GM21529 (cell line): ENCODE results near the gene SLC35B1.

Source experiments
- ATAC-seq: cut with Tn5 transposase; IDR thresholded peaks from one replicate; pipeline ENCODE4 v1.9.1; 2021; ENCODE audit not compliant: unreplicated experiment

The SLC35B1 gene

GRCh38 chr17:49700960-49701359 is 6.8 kb downstream of the SLC35B1 start:
- ATAC-seq = no peak

DNA sequence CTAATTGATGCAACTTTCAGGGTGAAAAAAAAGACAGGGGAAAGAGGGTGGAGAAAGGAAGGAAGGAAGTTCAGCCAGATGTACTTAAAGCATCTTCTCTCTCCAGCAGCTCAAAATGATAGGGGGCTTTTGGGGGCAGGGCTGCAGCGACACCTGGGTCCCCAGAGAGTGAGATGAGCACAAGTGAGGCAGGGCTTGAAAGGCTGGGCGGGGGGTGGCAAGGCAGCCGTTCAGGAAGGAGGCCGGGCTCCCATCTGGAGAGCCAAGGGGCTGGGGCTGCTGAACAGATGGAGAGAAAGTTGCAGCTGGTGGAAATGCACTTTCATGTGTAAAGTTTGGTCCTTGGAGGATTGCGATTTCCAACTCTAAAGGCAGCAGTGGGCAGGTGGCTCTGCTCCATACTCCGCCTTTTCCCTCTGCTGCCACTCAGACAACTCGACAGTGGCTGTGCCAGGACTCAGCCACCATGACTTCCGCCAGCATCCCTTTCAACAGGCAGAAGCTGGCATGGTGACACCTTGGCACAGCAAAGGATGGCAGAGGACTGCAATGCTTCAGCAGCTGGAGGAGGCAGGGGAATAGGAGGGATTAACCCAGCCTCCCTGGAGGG is 7.7 kb downstream of the SLC35B1 start:
- ATAC-seq = no peak

- no peak for ATAC-seq
These were observed 9.8 kb downstream of the SLC35B1 start for GRCh38 chr17:49698005-49698404.

GRCh38 chr17:49696233-49696761 is 11.5 kb downstream of the SLC35B1 start:
- peak; percentile 69 for ATAC-seq

DNA sequence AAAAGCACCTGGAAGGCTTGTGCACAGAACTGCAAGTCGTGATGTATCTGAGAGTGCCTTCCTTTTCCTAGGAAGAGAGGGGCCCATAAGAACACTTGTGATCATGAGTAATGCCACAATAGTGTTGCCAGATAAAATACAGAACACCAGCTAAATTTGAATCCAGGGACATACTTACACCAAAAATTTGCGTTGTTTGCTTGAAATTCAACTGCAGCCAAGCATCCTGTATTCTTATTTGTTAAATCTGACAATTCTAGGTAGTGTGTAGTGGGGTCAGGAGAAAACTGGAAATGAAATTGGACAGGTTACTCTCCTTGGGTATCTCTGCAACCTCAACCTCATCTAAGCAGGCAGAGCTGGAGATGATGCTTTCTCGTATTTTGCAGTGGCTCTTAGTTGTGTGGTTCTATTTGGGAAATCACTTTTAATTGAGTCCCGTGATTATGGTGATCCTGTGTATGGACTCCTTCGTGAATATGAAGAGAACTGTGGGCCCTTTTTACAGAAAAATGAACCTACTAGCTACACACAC is 12.0 kb downstream of the SLC35B1 start:
- ATAC-seq = no peak

DNA sequence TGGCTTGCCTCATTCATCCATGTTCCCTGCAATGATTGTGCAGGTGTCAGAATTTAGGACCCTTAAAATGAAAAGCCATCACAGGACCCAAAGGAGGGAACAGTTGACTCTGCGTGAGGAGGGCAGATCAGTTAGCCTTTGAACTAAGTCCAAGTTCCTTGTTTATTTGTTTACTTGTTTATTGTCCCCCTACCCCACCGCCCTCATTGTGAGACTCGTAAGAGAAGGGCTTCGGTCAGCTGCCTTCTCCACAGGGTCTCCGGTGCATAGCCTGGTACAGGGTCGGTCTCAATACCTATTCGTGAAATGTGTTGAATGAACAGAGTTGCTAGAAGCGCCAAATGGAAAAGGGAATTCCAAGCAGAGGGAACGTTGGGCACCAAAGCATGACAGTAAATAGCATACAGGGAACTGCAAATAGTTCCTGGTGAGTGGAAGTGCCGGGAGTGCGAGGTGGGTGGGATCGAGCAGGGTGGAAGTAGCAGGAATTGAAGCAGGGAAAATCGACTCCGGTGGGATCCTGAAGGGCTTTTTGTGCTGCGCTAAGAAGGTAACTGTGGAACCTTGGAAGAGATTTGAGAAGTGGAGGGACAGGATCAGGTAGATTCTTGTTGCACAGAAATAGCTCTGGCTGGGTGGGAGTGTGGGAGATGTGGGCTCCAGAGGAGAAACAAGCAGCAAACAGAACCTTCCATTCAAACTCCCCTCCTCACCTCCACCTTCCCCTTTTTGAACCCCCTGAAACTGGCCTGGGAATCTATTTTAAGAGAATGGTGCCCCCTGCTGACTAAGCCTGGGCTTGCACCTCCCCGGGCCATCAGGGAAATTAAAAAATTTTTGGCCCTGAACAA is 12.7 kb downstream of the SLC35B1 start:
- ATAC-seq = no peak

- no peak for ATAC-seq
These were observed 15.0 kb downstream of the SLC35B1 start for GRCh38 chr17:49692751-49693150.

DNA sequence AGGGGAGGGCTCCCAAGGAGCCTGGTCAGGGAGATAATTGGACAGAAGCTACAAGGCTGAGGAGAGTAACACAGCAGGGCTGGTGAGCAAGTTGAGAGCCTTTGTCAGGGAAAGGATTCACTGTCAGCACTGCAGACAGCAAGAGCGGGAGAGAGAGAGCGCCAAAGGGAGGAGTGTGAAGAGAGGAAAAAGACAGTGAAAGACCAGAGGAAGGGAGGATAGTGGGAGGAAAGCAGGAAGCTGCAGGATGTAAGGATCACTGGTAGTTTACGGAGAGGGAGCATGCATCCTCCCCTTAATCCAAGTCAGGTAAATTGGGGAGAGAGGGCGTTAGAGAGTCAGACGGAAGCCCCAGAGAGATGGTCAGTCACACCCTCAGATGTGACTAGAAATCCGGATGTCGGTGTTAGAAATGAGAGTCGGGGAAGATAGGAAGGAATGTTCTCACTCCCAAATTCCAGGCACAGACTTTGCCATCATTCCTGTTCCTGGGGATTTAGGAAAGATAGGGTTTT is 16.0 kb downstream of the SLC35B1 start:
- ATAC-seq = no peak

DNA sequence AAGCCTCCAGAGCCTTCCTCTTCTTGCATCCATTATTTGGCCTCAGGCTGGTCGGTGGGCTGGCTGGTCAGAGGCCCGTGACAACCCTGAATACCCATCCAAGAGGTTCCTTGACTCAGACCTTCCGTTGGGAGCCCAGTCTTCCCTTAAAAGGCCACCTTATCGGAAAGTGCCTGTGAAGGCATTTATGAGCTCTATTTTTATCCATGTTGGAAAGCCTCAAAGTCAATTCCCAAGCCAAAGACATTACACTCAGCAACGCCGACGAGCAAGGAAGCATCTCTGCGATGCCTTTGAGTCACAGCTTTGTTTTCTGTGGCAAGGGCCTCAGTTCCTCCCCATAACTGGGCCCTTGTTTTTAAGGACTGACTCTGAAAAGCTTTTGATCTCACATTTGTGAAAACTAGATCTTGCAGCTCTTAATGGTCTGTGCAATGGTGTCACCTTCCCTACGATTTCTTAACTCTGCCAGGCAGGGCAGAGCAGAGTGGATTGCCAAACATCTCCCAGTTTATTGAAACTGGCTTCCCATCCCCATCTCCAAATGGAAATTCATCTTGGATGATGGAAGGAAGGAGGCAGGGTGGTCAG is 16.6 kb downstream of the SLC35B1 start:
- no peak for ATAC-seq

DNA sequence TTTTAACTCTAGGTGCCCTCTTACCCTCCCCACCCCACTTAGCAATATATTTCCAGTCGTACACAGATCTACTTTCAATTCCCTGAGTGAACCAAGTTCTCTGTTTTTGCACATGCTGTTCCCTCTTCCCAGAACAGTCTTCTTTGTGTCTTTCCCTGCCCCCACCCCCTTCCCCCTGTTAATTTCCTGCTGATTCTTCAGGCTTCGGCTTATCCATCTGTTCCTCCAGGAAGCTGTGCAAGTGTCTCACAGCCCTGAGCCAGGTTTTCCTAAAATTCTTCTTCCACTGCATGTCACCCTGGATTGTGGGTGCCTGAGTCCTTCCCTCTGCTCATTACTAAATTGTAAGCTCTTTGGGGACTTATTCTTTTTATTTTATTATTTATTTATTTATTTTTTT is 17.5 kb downstream of the SLC35B1 start:
- no peak for ATAC-seq

GRCh38 chr17:49688848-49689247 is 18.9 kb downstream of the SLC35B1 start:
- ATAC-seq = no peak

GRCh38 chr17:49687878-49688491 is 19.8 kb downstream of the SLC35B1 start:
- ATAC-seq = no peak

DNA sequence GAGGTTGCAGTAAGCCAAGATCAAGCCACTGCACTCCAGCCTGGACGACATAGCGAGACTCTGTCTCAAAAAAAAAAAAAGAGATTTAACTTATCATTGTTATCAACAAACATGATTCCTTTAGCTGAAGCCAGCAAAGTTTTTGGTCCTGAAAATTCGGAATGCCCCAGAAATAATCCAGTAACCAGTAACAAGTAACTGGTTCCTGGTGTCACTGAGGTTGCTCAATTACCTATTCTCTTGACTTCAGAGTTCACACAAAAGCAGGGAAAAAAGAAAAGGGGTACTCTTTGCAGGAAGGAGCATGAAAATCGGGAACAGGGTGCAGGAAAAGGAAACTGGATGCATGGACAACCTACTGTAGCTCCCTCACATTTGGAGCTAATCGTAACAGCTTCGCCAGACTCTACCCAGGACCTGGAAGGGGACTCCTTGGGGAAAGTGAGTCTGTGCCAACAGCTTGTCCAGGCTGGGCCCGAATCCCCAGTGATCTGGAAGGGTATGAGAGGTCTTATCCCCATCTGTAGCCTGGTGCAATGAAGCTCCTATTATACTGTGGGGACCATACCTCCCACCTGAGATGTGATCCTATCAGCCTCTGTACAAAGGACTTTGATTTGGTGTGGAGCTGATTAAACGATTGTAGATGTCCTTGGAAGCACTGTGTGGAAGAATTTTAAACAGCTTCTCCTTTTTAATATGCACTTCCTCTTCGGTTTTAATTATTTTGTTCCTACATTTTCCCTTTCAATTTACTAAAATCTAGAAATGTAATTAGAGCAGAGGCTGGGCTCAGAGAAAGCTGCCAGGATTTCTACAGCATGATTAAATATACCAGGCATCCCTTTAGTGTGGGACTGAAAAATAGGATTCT is 26.4 kb downstream of the SLC35B1 start:
- ATAC-seq = no peak

DNA sequence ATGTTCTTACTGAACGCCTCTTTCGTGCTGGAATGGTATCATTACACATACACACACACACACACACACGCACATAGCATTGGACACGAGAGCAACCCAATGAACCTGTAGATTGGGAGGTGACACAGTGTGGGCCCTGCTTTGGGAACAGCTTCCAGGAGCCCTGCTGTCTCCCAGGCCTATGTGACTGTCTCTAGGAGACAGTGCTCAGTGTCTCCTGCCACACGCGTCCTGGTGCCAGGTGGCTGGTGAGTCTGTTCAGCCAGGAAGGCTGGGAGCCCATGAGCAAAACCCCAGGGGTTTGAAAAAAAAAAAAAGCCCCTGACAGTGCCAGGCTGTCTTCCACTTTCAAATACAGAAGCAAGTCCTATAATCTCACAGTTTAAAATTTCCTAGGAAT is 27.4 kb downstream of the SLC35B1 start:
- no peak for ATAC-seq

DNA sequence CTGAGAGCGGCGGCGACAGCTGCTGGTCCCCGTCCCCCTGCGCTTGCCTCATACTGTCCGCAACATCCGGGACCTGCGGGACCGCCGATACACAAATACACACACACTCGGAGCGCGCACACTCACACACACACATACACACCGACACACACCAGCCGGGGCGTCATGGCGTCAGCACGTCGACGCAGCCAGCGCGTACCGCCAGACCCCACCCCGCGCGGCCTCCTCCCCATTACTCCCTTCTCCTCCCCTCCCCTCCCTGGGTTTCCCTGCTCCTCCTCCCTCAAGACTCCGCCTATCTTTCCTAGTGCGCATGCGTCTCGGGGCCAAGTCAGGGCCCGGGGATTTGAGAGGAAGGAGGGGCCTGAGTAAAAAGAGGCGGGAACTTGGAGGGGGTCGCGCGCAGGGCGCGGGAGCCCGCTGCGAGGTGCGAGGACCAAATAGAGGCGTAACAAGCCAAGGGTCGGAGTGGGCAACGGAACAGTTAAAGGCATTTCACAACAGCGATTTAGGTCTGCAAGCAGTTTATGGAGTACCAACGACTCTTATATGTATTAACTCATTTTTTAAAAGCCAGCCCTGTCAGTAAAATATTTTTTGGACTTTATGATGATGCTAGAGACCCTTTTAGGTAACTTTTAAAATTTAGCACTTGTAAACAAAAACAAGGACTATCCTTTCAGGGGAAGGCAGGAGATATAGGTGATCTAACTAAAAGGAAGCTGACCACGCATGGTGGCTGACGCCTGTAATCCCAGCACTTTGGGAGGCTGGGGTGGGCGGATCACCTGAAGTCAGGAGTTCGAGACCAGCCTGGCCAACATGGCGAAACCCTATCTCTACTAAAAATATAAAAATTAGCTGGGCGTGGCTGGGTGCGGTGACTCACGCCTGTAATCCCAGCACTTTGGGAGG is 29.6 kb downstream of the SLC35B1 start, which contains the start of gene SPOP:
Gene SPOP, minus strand, starts transcription at position 165 of the 915 bp plus-strand sequence. CDS start 55,287 bp downstream, outside the sequence.
- ATAC-seq = peak; percentile 70

- peak; percentile 41 for ATAC-seq
These were observed 30.4 kb downstream of the SLC35B1 start for GRCh38 chr17:49677134-49677932.

DNA sequence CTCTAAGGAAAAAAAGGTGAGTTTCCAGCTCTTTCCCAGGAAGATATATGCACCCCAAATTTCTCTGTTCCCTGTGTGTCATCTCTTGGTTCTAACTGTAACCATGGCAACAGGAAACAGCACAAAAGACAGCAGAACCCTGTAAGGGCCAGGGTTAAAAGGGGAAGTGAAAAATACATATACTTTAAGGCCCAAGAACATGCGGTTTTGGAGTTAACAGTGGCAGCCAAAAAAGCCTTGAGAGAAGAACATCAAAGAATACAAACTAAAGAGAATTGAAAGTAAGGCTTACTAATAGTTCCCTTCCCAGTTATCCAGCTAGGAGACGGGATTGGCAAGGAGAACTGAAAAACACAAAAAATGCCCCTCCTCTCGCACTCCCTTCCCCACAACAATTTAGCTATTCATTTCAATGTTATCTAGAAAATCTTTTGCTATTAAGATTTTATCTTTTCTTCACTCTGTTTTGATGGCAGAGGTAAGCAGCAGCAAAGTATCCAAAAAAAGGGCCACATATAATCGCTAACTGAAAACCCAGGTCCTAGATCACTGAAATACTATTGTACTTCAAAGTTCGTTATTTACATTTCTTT is 31.4 kb downstream of the SLC35B1 start:
- ATAC-seq = peak; percentile 68

GRCh38 chr17:49674507-49674906 is 33.3 kb downstream of the SLC35B1 start:
- ATAC-seq = no peak
